Transverse colon (tissue), 4 donors: Measurements from ENCODE around the gene JPH2.

Source experiments
- EP300 ChIP-seq: sonication (generic); formaldehyde crosslinking; IDR thresholded peaks from one replicate; pipeline ENCODE4 v1.6.1; 2017; ENCODE audit warnings: antibody characterized with exemption, low read depth
- POLR2A ChIP-seq: fragments of 450-650 bp; IDR thresholded peaks from one replicate; pipeline ENCODE4 v1.6.1; 2016; ENCODE audit warnings: antibody characterized with exemption, mild to moderate bottlenecking, moderate library complexity
- POLR2AphosphoS5 ChIP-seq, 3 donors: sonication (generic); formaldehyde crosslinking; IDR thresholded peaks; one replicate each; pipeline ENCODE4 v1.6.1; 2016; ENCODE audit warnings: antibody characterized with exemption in 3 of 3
- TF ChIP-seq, protein P1 (sequence below), 5 experiments: fragments of 200-600 bp in 3 of 5; fragments of 450-650 bp in 2 of 5; sonication (generic) in 3 of 5; IDR thresholded peaks; 1 replicate in 2 of 5; 2 replicates in 3 of 5; pipeline ENCODE4 v1.5.1; 2016 to 2017; ENCODE audit warnings: antibody characterized with exemption in 5 of 5, inconsistent platforms in 3 of 5, mild to moderate bottlenecking in 2 of 5, moderate library complexity in 1 of 5

GRCh38 chr20:44188752-44189151 lies 1.8 kb upstream of the JPH2 start:
- TF ChIP-seq, protein P1, sequence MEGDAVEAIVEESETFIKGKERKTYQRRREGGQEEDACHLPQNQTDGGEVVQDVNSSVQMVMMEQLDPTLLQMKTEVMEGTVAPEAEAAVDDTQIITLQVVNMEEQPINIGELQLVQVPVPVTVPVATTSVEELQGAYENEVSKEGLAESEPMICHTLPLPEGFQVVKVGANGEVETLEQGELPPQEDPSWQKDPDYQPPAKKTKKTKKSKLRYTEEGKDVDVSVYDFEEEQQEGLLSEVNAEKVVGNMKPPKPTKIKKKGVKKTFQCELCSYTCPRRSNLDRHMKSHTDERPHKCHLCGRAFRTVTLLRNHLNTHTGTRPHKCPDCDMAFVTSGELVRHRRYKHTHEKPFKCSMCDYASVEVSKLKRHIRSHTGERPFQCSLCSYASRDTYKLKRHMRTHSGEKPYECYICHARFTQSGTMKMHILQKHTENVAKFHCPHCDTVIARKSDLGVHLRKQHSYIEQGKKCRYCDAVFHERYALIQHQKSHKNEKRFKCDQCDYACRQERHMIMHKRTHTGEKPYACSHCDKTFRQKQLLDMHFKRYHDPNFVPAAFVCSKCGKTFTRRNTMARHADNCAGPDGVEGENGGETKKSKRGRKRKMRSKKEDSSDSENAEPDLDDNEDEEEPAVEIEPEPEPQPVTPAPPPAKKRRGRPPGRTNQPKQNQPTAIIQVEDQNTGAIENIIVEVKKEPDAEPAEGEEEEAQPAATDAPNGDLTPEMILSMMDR (IDR thresholded peaks at IDR 0.05) = no peak
- TF ChIP-seq POLR2A (no peak), POLR2AphosphoS5 (IDR thresholded peaks at IDR 0.05) (no peak), EP300 (no peak)
